Measurements from ENCODE around the gene HSPA9.
"Not testable (repeated sequence)": the region's sequence is repeated elsewhere in the genome, so short reads cannot be mapped to it uniquely, and the experiment has no call there.

The HSPA9 gene

GRCh38 chr5:138520971-138521370 is 54.2 kb downstream of the HSPA9 start:
- Histone ChIP-seq H3K4me3 (no peak overlapping the region), H3K9me3 (ENCODE audit: low read depth, low read length) (no peaks in the 10 kb centered on the region), H3K9ac (ENCODE audit: insufficient read length) (no peak overlapping the region), H3K36me3 (ENCODE audit: insufficient read depth, low read length) (peaks cover 47% of the 10 kb centered on the region), H3K27ac (0 out of 2 replicates have a peak overlapping the region, but pooled peaks have one; percentile 4)
- TF ChIP-seq FOXP2 (optimal IDR thresholded peaks at IDR 0.05; ENCODE audit: control extremely low read depth, extremely low read length, insufficient read depth) (no peak), EZH2 (IDR thresholded peaks at IDR 0.05) (no peak), POLR2AphosphoS5 (IDR thresholded peaks at IDR 0.05; ENCODE audit: borderline replicate concordance, low read depth, low read length) (no peak)
- DNase-seq (ENCODE audit: low read depth, low spot score) = no peak

- no peak for DNase-seq (ENCODE audit: low read depth, low spot score)
- Histone ChIP-seq H3K9ac (ENCODE audit: insufficient read length) (no peak overlapping the region), H3K36me3 (ENCODE audit: insufficient read depth, low read length) (peaks cover 74% of the 10 kb centered on the region), H3K4me3 (no peak overlapping the region), H3K9me3 (ENCODE audit: low read depth, low read length) (no peaks in the 10 kb centered on the region), H3K27ac (no peak overlapping the region)
- TF ChIP-seq FOXP2 (optimal IDR thresholded peaks at IDR 0.05; ENCODE audit: control extremely low read depth, extremely low read length, insufficient read depth) = no peak
- TF ChIP-seq EZH2 (IDR thresholded peaks at IDR 0.05) = no peak
- no peak for TF ChIP-seq POLR2AphosphoS5 (IDR thresholded peaks at IDR 0.05; ENCODE audit: borderline replicate concordance, low read depth, low read length)
Observed at GRCh38 chr5:138517437-138517836, 57.8 kb downstream of the HSPA9 start.

GRCh38 chr5:138515556-138516245 is 59.5 kb downstream of the HSPA9 start:
- H3K27ac ChIP-seq = no peak overlapping the region
- H3K4me3 ChIP-seq = no peak overlapping the region
- peaks cover 84% of the 10 kb centered on the region for H3K36me3 ChIP-seq (ENCODE audit: insufficient read depth, low read length)
- H3K9me3 ChIP-seq (ENCODE audit: low read depth, low read length) = no peaks in the 10 kb centered on the region
- H3K9ac ChIP-seq (ENCODE audit: insufficient read length) = no peak overlapping the region
- TF ChIP-seq POLR2AphosphoS5 (IDR thresholded peaks at IDR 0.05; ENCODE audit: borderline replicate concordance, low read depth, low read length) = no peak
- no peak for TF ChIP-seq EZH2 (IDR thresholded peaks at IDR 0.05)
- TF ChIP-seq FOXP2 (optimal IDR thresholded peaks at IDR 0.05; ENCODE audit: control extremely low read depth, extremely low read length, insufficient read depth) = no peak
- DNase-seq (ENCODE audit: low read depth, low spot score) = no peak

GRCh38 chr5:138514021-138514420 is 61.2 kb downstream of the HSPA9 start:
- H3K36me3 ChIP-seq (ENCODE audit: insufficient read depth, low read length) = peaks cover 92% of the 10 kb centered on the region
- H3K4me3 ChIP-seq = no peak overlapping the region
- TF ChIP-seq POLR2AphosphoS5 (IDR thresholded peaks at IDR 0.05; ENCODE audit: borderline replicate concordance, low read depth, low read length) (no peak), EZH2 (IDR thresholded peaks at IDR 0.05) (no peak), FOXP2 (optimal IDR thresholded peaks at IDR 0.05; ENCODE audit: control extremely low read depth, extremely low read length, insufficient read depth) (no peak)

GRCh38 chr5:138508958-138509357 is 66.2 kb downstream of the HSPA9 start:
- Histone ChIP-seq H3K9me3 (ENCODE audit: low read depth, low read length) (no peaks in the 10 kb centered on the region), H3K4me3 (no peak overlapping the region), H3K9ac (ENCODE audit: insufficient read length) (no peak overlapping the region), H3K36me3 (ENCODE audit: insufficient read depth, low read length) (peaks cover 67% of the 10 kb centered on the region), H3K27ac (no peak overlapping the region)
- no peak for DNase-seq (ENCODE audit: low read depth, low spot score)
- no peak for TF ChIP-seq FOXP2 (optimal IDR thresholded peaks at IDR 0.05; ENCODE audit: control extremely low read depth, extremely low read length, insufficient read depth)
- no peak for TF ChIP-seq POLR2AphosphoS5 (IDR thresholded peaks at IDR 0.05; ENCODE audit: borderline replicate concordance, low read depth, low read length)
- no peak for TF ChIP-seq EZH2 (IDR thresholded peaks at IDR 0.05)

More at GRCh38 chr5:138514021-138514420, 61.2 kb downstream of the HSPA9 start:
- H3K9ac ChIP-seq (ENCODE audit: insufficient read length) = no peak overlapping the region
- DNase-seq (ENCODE audit: low read depth, low spot score) = no peak
- no peak overlapping the region for H3K27ac ChIP-seq
- no peaks in the 10 kb centered on the region for H3K9me3 ChIP-seq (ENCODE audit: low read depth, low read length)

GRCh38 chr5:138507485-138507884 is 67.7 kb downstream of the HSPA9 start:
- DNase-seq (ENCODE audit: low read depth, low spot score); H3K4me3 ChIP-seq; H3K9me3 ChIP-seq (ENCODE audit: low read depth, low read length); H3K27ac ChIP-seq; H3K9ac ChIP-seq (ENCODE audit: insufficient read length): not testable (repeated sequence)
- H3K36me3 ChIP-seq (ENCODE audit: insufficient read depth, low read length) = peaks cover 52% of the 10 kb centered on the region

- no peaks in the 10 kb centered on the region for H3K9me3 ChIP-seq (ENCODE audit: low read depth, low read length)
- H3K9ac ChIP-seq (ENCODE audit: insufficient read length) = no peak overlapping the region
- H3K27ac ChIP-seq = no peak overlapping the region
- H3K36me3 ChIP-seq (ENCODE audit: insufficient read depth, low read length) = peaks cover 47% of the 10 kb centered on the region
- no peak for DNase-seq (ENCODE audit: low read depth, low spot score)
- TF ChIP-seq POLR2AphosphoS5 (IDR thresholded peaks at IDR 0.05; ENCODE audit: borderline replicate concordance, low read depth, low read length) (no peak), EZH2 (IDR thresholded peaks at IDR 0.05) (no peak), FOXP2 (optimal IDR thresholded peaks at IDR 0.05; ENCODE audit: control extremely low read depth, extremely low read length, insufficient read depth) (no peak)
- no peak overlapping the region for H3K4me3 ChIP-seq
Observed at GRCh38 chr5:138506370-138507306, 68.6 kb downstream of the HSPA9 start.

GRCh38 chr5:138504799-138505198 is 70.4 kb downstream of the HSPA9 start:
- Histone ChIP-seq H3K36me3 (ENCODE audit: insufficient read depth, low read length) (peaks cover 28% of the 10 kb centered on the region), H3K27ac (no peak overlapping the region), H3K4me3 (no peak overlapping the region), H3K9ac (ENCODE audit: insufficient read length) (no peak overlapping the region), H3K9me3 (ENCODE audit: low read depth, low read length) (no peaks in the 10 kb centered on the region)
- no peak for TF ChIP-seq EZH2 (IDR thresholded peaks at IDR 0.05)
- no peak for TF ChIP-seq FOXP2 (optimal IDR thresholded peaks at IDR 0.05; ENCODE audit: control extremely low read depth, extremely low read length, insufficient read depth)
- TF ChIP-seq POLR2AphosphoS5 (IDR thresholded peaks at IDR 0.05; ENCODE audit: borderline replicate concordance, low read depth, low read length) = no peak
- DNase-seq (ENCODE audit: low read depth, low spot score) = no peak

Data from SK-N-MC (cell line).